HCT116 (cell line): ENCODE results near the gene FAHD1. TPM values are rescaled to one million over a fixed set of nuclear protein-coding genes. Genes with fewer than 3 reads are reported as not detected.

ENCODE experiments used
- ATAC-seq: fragments of 200-7000 bp; cut with Tn5 transposase; 2 replicates; pipeline ENCODE4 v1.9.1; 2020; ENCODE audit warnings: mild to moderate bottlenecking, moderate library complexity
- BruUV-seq: library from RNA; stranded (reverse); fragments of 400-500 nt; replicated peaks from 2 replicates; lab custom pipeline; 2021; lab: Mats Ljungman, UMichigan
- CTCF ChIA-PET: fragments of 300-600 bp; sonication (Branson Sonifier 250); formaldehyde crosslinking; loops from one replicate; lab custom pipeline; 2021; ENCODE audit warnings: antibody characterized with exemption; lab: Charles Lee
- POLR2A ChIA-PET: fragments of 300-600, 350-600 bp; sonication (Branson Sonifier 250); formaldehyde crosslinking; loops from one replicate; lab custom pipeline; 2021; ENCODE audit warnings: antibody characterized with exemption; lab: Charles Lee
- RAD21 ChIA-PET, 2 experiments: fragments of 300-600 bp; sonication (Branson Sonifier 250); formaldehyde crosslinking; loops; one replicate each; lab custom pipeline; 2023; ENCODE audit warnings: low total read pairs in 2 of 2; ENCODE audit not compliant: uncharacterized antibody in 2 of 2, unreplicated experiment in 2 of 2, low non-redundant PET in 1 of 2; lab: Charles Lee
- DNase-seq: peaks from one replicate; pipeline ENCODE4 v3.0.0-alpha.2; 2010; ENCODE audit warnings: low read depth, low spot score
- H2AFZ ChIP-seq: fragments of 200-600 bp; shearing (Covaris generic), sonication (generic); 2 replicates; pipeline ENCODE4 v1.6.1; 2017; ENCODE audit warnings: low read depth, mixed run types, mixed read lengths, antibody characterized with exemption, low read length; ENCODE audit not compliant: poor library complexity, severe bottlenecking
- H3K27ac ChIP-seq: 2 replicates; pipeline ENCODE4 v1.5.1; 2012; ENCODE audit warnings: low read depth, low read length
- H3K27me3 ChIP-seq: fragments of 200-600 bp; sonication (generic); 2 replicates; pipeline ENCODE4 v1.6.1; 2016; ENCODE audit warnings: mixed run types, low read length, mixed read lengths; ENCODE audit not compliant: insufficient read depth
- H3K36me3 ChIP-seq, 2 experiments: fragments of 200-500 bp in 1 of 2; fragments of 200-600 bp in 1 of 2; sonication (Bioruptor generic) in 1 of 2; sonication (generic) in 1 of 2; 2 replicates each; pipeline versions ENCODE4 v1.5.1 to v1.6.1; 2014 to 2016; ENCODE audit warnings: low read length in 2 of 2, inconsistent platforms in 1 of 2, mixed read lengths in 1 of 2, mixed run types in 1 of 2; ENCODE audit not compliant: insufficient read depth in 2 of 2, control insufficient read depth in 1 of 2
- H3K4me1 ChIP-seq, 2 experiments: fragments of 200-600 bp in 1 of 2; sonication (generic) in 1 of 2; 2 replicates each; pipeline versions ENCODE4 v1.5.1 to v1.6.1; 2012 to 2017; ENCODE audit warnings: low read length in 2 of 2, inconsistent platforms in 1 of 2, mild to moderate bottlenecking in 1 of 2, mixed read lengths in 1 of 2, mixed run types in 1 of 2, moderate library complexity in 1 of 2; ENCODE audit not compliant: insufficient read depth in 2 of 2, control insufficient read depth in 1 of 2
- H3K4me2 ChIP-seq: fragments of 200-600 bp; sonication (generic); 2 replicates; pipeline ENCODE4 v1.6.1; 2017; ENCODE audit warnings: mixed run types, low read length, mixed read lengths
- H3K4me3 ChIP-seq, 2 experiments: fragments of 200-600 bp in 1 of 2; sonication (generic) in 1 of 2; replicated peaks in 1 of 2; 2 replicates each; pipeline ENCODE4 v1.5.1; 2011 to 2016; ENCODE audit warnings: low read length in 2 of 2, control low read depth in 1 of 2, low read depth in 1 of 2, mild to moderate bottlenecking in 1 of 2, mixed read lengths in 1 of 2, mixed run types in 1 of 2
- H3K79me2 ChIP-seq: fragments of 200-600 bp; sonication (generic); 2 replicates; pipeline ENCODE4 v1.6.1; 2017; ENCODE audit warnings: mild to moderate bottlenecking, mixed run types, low read length, moderate library complexity, mixed read lengths; ENCODE audit not compliant: insufficient read depth
- H3K9ac ChIP-seq: fragments of 200-600 bp; sonication (generic); 2 replicates; pipeline ENCODE4 v1.6.1; 2016; ENCODE audit warnings: low read length, mixed read lengths
- H3K9me2 ChIP-seq: fragments of 200-600 bp; sonication (generic), shearing (Covaris generic); 2 replicates; pipeline ENCODE4 v1.6.1; 2017; ENCODE audit warnings: mixed run types, mild to moderate bottlenecking, moderate library complexity; ENCODE audit not compliant: insufficient read depth
- H3K9me3 ChIP-seq, 2 experiments: fragments of 200-500 bp in 1 of 2; fragments of 200-600 bp in 1 of 2; sonication (Bioruptor generic) in 1 of 2; sonication (generic) in 1 of 2; 2 replicates each; pipeline ENCODE4 v1.6.1; 2014 to 2017; ENCODE audit warnings: low read length in 2 of 2, mixed read lengths in 2 of 2, inconsistent platforms in 1 of 2, low read depth in 1 of 2, mild to moderate bottlenecking in 1 of 2, mixed run types in 1 of 2, moderate library complexity in 1 of 2; ENCODE audit not compliant: control insufficient read depth in 1 of 2, insufficient read depth in 1 of 2
- H4K20me1 ChIP-seq: fragments of 200-600 bp; sonication (generic), shearing (Covaris generic); 2 replicates; pipeline ENCODE4 v1.6.1; 2017; ENCODE audit warnings: mixed run types, mild to moderate bottlenecking, moderate library complexity; ENCODE audit not compliant: insufficient read depth
- ATF3 ChIP-seq: IDR thresholded peaks from 2 replicates; pipeline ENCODE4 v1.6.1; 2012
- CBX3 ChIP-seq: IDR thresholded peaks from 2 replicates; pipeline ENCODE4 v1.6.1; 2012; ENCODE audit warnings: low read depth
- CEBPB ChIP-seq: IDR thresholded peaks from 2 replicates; pipeline ENCODE4 v1.6.1; 2012; ENCODE audit warnings: low read depth
- CTCF ChIP-seq, 3 experiments: fragments of 200-600 bp in 1 of 3; sonication (generic) in 1 of 3; IDR thresholded peaks in 2 of 3; conservative IDR thresholded peaks in 1 of 3; 2 replicates each; pipeline ENCODE4 v1.5.1; 2012 to 2017; ENCODE audit warnings: low read depth in 2 of 3, low read length in 2 of 3, antibody characterized with exemption in 1 of 3, borderline replicate concordance in 1 of 3, control low read depth in 1 of 3, mild to moderate bottlenecking in 1 of 3, mixed read lengths in 1 of 3, mixed run types in 1 of 3, moderate library complexity in 1 of 3; ENCODE audit not compliant: insufficient read depth in 1 of 3
- EGR1 ChIP-seq: IDR thresholded peaks from 2 replicates; pipeline ENCODE4 v1.6.1; 2012; ENCODE audit warnings: low read depth
- ELF1 ChIP-seq: IDR thresholded peaks from 2 replicates; pipeline ENCODE4 v1.6.1; 2012; ENCODE audit warnings: low read depth, borderline replicate concordance
- EZH2 ChIP-seq: fragments of 200-600 bp; sonication (generic); IDR thresholded peaks from 2 replicates; pipeline ENCODE4 v1.6.1; 2017; ENCODE audit warnings: antibody characterized with exemption, mixed run types
- EZH2phosphoT487 ChIP-seq: fragments of 200-600 bp; IDR thresholded peaks from 2 replicates; pipeline ENCODE4 v1.6.1; 2018; ENCODE audit warnings: antibody characterized with exemption, borderline replicate concordance
- FOSL1 ChIP-seq: IDR thresholded peaks from 2 replicates; pipeline ENCODE4 v1.6.1; 2012; ENCODE audit warnings: low read depth
- JUND ChIP-seq: IDR thresholded peaks from 2 replicates; pipeline ENCODE4 v1.6.1; 2012
- POLR2A ChIP-seq: IDR thresholded peaks from 2 replicates; pipeline ENCODE4 v1.7.0; 2011; ENCODE audit warnings: borderline replicate concordance; ENCODE audit not compliant: insufficient read depth, insufficient read length; ENCODE audit errors: extremely low read depth
- POLR2AphosphoS5 ChIP-seq: IDR thresholded peaks from 2 replicates; pipeline ENCODE4 v1.6.1; 2011; ENCODE audit warnings: mild to moderate bottlenecking, low read depth, low read length, moderate library complexity
- RAD21 ChIP-seq: IDR thresholded peaks from 2 replicates; pipeline ENCODE4 v1.6.1; 2012; ENCODE audit warnings: low read depth, mild to moderate bottlenecking
- REST ChIP-seq: IDR thresholded peaks from 2 replicates; pipeline ENCODE4 v1.6.1; 2012; ENCODE audit warnings: low read depth
- SIN3A ChIP-seq: IDR thresholded peaks from 2 replicates; pipeline ENCODE4 v1.6.1; 2012; ENCODE audit warnings: low read depth
- SRF ChIP-seq: IDR thresholded peaks from 2 replicates; pipeline ENCODE4 v1.6.1; 2012; ENCODE audit warnings: low read depth
- YY1 ChIP-seq: IDR thresholded peaks from 2 replicates; pipeline ENCODE4 v1.6.1; 2011; ENCODE audit warnings: low read length, low read depth, moderate library complexity, mild to moderate bottlenecking; ENCODE audit not compliant: insufficient replicate concordance; ENCODE audit errors: extremely low read depth
- ZBTB33 ChIP-seq: IDR thresholded peaks from 2 replicates; pipeline ENCODE4 v1.6.1; 2011; ENCODE audit warnings: mild to moderate bottlenecking, low read length, moderate library complexity; ENCODE audit not compliant: insufficient replicate concordance; ENCODE audit errors: extremely low read depth
- ZNF274 ChIP-seq: fragments of 200-500 bp; sonication (Bioruptor generic); IDR thresholded peaks from 2 replicates; pipeline ENCODE4 v1.6.1; 2014; ENCODE audit warnings: mild to moderate bottlenecking, low read depth, low read length, inconsistent platforms
- intact Hi-C: fragments of 100-400 bp; cut with micrococcal nuclease; formaldehyde crosslinking; loops from 2 replicates; pipeline ENCODE4 v1.10.0; 2022
- total RNA-seq: library from RNA; stranded (reverse); gene quantifications from one replicate; pipeline ENCODE4 v1.2.1, GENCODE V29; 2021; ENCODE audit not compliant: unreplicated experiment

Gene FAHD1
- total RNA-seq, 1 experiment from 2014 or later: 25.8 TPM

- POLR2A ChIA-PET: no interaction called here
- CTCF ChIA-PET: interaction anchor here (0.9 kb wide), 2 partner anchors 11 to 49 kb away, joined by 3 to 4 read pairs; no protein-coding TSS in a partner anchor
Measured at GRCh38 chr16:1874854-1875253, 47.8 kb downstream of the FAHD1 start.

More at GRCh38 chr16:1874854-1875253, 47.8 kb downstream of the FAHD1 start:
- peaks cover 9 to 20% of the 10 kb centered on the region in 2 experiments for H3K4me1 ChIP-seq
- ATAC-seq (no peak), DNase-seq (no peak)
- H3K27me3 ChIP-seq: no peaks in the 10 kb centered on the region
- BruUV-seq: no TSS peak
- H3K4me2 ChIP-seq: no peak overlapping the region
- H3K4me3 ChIP-seq: no peak overlapping the region
- no peaks in the 10 kb centered on the region for H3K79me2 ChIP-seq
- TF ChIP-seq POLR2AphosphoS5: no peak
- no peak for TF ChIP-seq POLR2A
- TF ChIP-seq JUND: no peak
- TF ChIP-seq YY1: no peak
- no peak for TF ChIP-seq SRF
- TF ChIP-seq CTCF (IDR thresholded peaks at IDR 0.05 in 2 of 3, conservative IDR thresholded peaks at IDR 0.05 in 1 of 3; ENCODE audit: borderline replicate concordance in 1 of 3, insufficient read depth in 1 of 3, low read depth in 2 of 3, low read length in 2 of 3): no peak
- no peak for TF ChIP-seq FOSL1
- no peak for TF ChIP-seq EZH2
- TF ChIP-seq RAD21: no peak
- TF ChIP-seq SIN3A: no peak
- no peak for TF ChIP-seq ZBTB33
- TF ChIP-seq ZNF274: no peak
- no peak for TF ChIP-seq ATF3
- TF ChIP-seq REST: no peak
- no peak for TF ChIP-seq EGR1
- TF ChIP-seq CEBPB: no peak
- TF ChIP-seq EZH2phosphoT487: no peak
- no peak for TF ChIP-seq CBX3
- TF ChIP-seq ELF1: no peak
- H3K36me3 ChIP-seq: no peaks in the 10 kb centered on the region
- no peak overlapping the region for H2AFZ ChIP-seq
- no peak overlapping the region for H3K9ac ChIP-seq
- no peaks in the 10 kb centered on the region for H3K9me3 ChIP-seq
- H4K20me1 ChIP-seq: no peaks in the 10 kb centered on the region
- H3K27ac ChIP-seq: no peak overlapping the region
- H3K9me2 ChIP-seq: no peaks in the 10 kb centered on the region
- RAD21 ChIA-PET: no interaction called here
- intact Hi-C loops: no loop called here
